Activated naive CD4-positive, alpha-beta T cell treated with anti-CD3 and anti-CD28 coated beads for 36 hours (primary cell): ENCODE measurements around the gene LRFN2. TPM values are rescaled to one million over a fixed set of nuclear protein-coding genes. Genes with fewer than 3 reads are reported as not detected.

Experiments used
- CTCF ChIA-PET: fragments of 350-600 bp; sonication (Branson Sonifier 250); formaldehyde crosslinking; loops from one replicate; lab custom pipeline; 2021; ENCODE audit warnings: antibody characterized with exemption; lab: Charles Lee
- DNase-seq: peaks from one replicate; pipeline ENCODE4 v3.0.0-alpha.2; 2020
- H3K27ac Mint-ChIP-seq: one replicate; pipeline ENCODE4 v1.8.0; 2021; ENCODE audit warnings: mild to moderate bottlenecking, mixed read lengths
- H3K27me3 Mint-ChIP-seq: one replicate; pipeline ENCODE4 v1.8.0; 2021; ENCODE audit warnings: low read depth, mixed read lengths
- H3K36me3 Mint-ChIP-seq: one replicate; pipeline ENCODE4 v1.8.0; 2021; ENCODE audit warnings: low read depth, mixed read lengths
- H3K4me1 Mint-ChIP-seq: one replicate; pipeline ENCODE4 v1.8.0; 2021; ENCODE audit warnings: low read depth, mixed read lengths
- H3K4me3 Mint-ChIP-seq: one replicate; pipeline ENCODE4 v1.8.0; 2021; ENCODE audit warnings: mild to moderate bottlenecking, moderate library complexity, mixed read lengths
- H3K9me3 Mint-ChIP-seq: one replicate; pipeline ENCODE4 v1.8.0; 2021; ENCODE audit warnings: mixed read lengths
- intact Hi-C: fragments of 100-400 bp; cut with micrococcal nuclease; formaldehyde crosslinking; loops from one replicate; pipeline ENCODE4 v1.15.1; 2023
- total RNA-seq, 2 experiments: library from RNA; stranded (reverse); gene quantifications; one replicate each; pipeline ENCODE4 v1.2.3, GENCODE V29; 2021

The LRFN2 gene
- total RNA-seq, result not detected

DNA sequence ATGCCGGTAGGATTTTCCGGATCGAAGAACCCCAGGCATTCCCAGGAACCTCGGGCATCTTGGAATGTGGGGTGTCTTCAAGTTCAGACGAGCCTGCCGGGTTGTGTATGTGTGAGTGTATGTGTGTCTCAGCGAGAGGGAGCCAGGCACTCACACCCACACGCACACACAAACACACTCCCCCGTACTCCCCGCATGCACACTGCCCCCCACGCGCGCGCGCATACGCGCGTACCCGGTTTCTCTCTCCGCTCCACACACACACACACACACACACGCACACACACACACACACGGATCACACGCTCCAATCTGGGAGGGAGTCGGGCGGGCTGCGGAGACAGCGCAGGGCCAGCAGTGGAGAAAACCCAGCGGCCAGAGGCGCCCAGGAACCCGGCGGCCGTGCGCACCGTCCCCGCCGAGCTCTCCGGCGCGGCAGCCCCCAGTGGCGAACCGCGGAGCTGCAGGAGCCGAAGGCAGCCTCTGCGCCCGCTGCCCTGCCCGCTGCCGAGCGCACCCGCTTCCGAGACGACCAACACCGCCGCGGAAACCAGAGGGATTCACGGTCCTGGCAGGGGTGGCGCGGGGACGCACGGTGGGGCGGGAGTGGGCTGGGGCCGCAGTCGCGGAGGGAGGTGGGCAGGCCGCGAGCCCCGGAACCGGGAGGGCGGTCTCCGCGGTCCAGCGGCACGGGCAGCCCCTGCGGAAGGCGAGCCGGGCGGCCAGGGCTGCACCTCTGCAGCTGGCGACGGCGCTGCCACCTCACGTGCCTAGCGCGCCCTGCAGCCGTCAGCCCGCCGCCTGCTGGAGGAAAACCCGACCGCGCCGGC, at the start of gene LRFN2:
LRFN2 (minus strand) TSS at position 125 of the 830 bp plus-strand sequence.
- Mint-ChIP-seq H3K4me1 (peaks cover 8% of the 10 kb centered on the region), H3K27ac (no peak within 1 kb of the TSS), H3K9me3 (no peaks in the 10 kb centered on the region), H3K27me3 (peaks cover 48% of the 10 kb centered on the region), H3K4me3 (peak within 1 kb of the TSS; percentile 77), H3K36me3 (no peaks in the 10 kb centered on the region)
- peak; percentile 71 for DNase-seq
- CTCF ChIA-PET, result interaction anchor here (0.6 to 1.8 kb wide), 7 partner anchors 8 to 325 kb away, joined by 3 to 9 read pairs (median 4); no protein-coding TSS in a partner anchor
- intact Hi-C loops, result loop anchor here (1.0 kb wide), 1 partner anchor 259 kb away; no protein-coding TSS in a partner anchor

- H3K36me3 Mint-ChIP-seq, result no peaks in the 10 kb centered on the region
- no peaks in the 10 kb centered on the region for H3K4me1 Mint-ChIP-seq
- CTCF ChIA-PET, result no interaction called here
- DNase-seq, result no peak
- H3K27ac Mint-ChIP-seq, result no peak overlapping the region
- intact Hi-C loops, result no loop called here
- H3K27me3 Mint-ChIP-seq, result peaks cover 2% of the 10 kb centered on the region
- no peak overlapping the region for H3K4me3 Mint-ChIP-seq
- H3K9me3 Mint-ChIP-seq, result no peaks in the 10 kb centered on the region
These were observed 47.3 kb upstream of the LRFN2 start for GRCh38 chr6:40634429-40634828.

GRCh38 chr6:40631744-40632143, 44.6 kb upstream of the LRFN2 start:
- H3K9me3 Mint-ChIP-seq, result no peaks in the 10 kb centered on the region
- H3K4me1 Mint-ChIP-seq, result no peaks in the 10 kb centered on the region
- intact Hi-C loops, result no loop called here
- no peak overlapping the region for H3K4me3 Mint-ChIP-seq
- H3K27me3 Mint-ChIP-seq, result peaks cover 2% of the 10 kb centered on the region
- no peak overlapping the region for H3K27ac Mint-ChIP-seq
- H3K36me3 Mint-ChIP-seq, result no peaks in the 10 kb centered on the region
- CTCF ChIA-PET, result no interaction called here
- no peak for DNase-seq

- H3K27ac Mint-ChIP-seq, result no peak overlapping the region
- no peaks in the 10 kb centered on the region for H3K4me1 Mint-ChIP-seq
- DNase-seq, result no peak
- no peaks in the 10 kb centered on the region for H3K36me3 Mint-ChIP-seq
- peaks cover 2% of the 10 kb centered on the region for H3K9me3 Mint-ChIP-seq
- peaks cover 2% of the 10 kb centered on the region for H3K27me3 Mint-ChIP-seq
- intact Hi-C loops, result no loop called here
- CTCF ChIA-PET, result no interaction called here
- H3K4me3 Mint-ChIP-seq, result no peak overlapping the region
These were observed 43.3 kb upstream of the LRFN2 start for GRCh38 chr6:40630488-40630887.

- DNase-seq, result no peak
- Mint-ChIP-seq H3K36me3 (no peaks in the 10 kb centered on the region), H3K27me3 (peaks cover 2% of the 10 kb centered on the region), H3K4me1 (no peaks in the 10 kb centered on the region), H3K4me3 (no peak overlapping the region), H3K27ac (no peak overlapping the region), H3K9me3 (peaks cover 2% of the 10 kb centered on the region)
- intact Hi-C loops, result no loop called here
- CTCF ChIA-PET, result no interaction called here
These were observed 42.9 kb upstream of the LRFN2 start for GRCh38 chr6:40630051-40630450.

DNA sequence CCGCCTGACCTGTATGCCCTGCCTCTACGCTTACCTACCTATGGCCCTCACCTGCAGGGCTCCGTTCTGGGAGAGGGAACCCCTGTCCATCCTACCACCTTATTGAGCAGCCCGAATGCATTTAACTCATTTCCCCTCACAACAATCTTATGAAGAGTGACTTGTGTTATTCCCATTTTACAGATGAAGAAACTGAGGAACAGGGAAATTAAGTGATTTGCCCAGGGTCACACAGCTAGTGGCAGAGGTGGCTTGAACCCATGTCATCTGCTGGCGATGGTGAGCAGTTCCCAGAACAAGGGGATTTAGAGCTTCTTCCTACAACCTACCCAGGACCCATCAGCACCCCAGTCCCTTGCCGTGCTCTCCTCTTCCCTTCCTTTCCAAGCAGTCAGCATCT, 42.3 kb upstream of the LRFN2 start:
- H3K4me3 Mint-ChIP-seq, result no peak overlapping the region
- CTCF ChIA-PET, result no interaction called here
- intact Hi-C loops, result no loop called here
- no peaks in the 10 kb centered on the region for H3K4me1 Mint-ChIP-seq
- peaks cover 2% of the 10 kb centered on the region for H3K9me3 Mint-ChIP-seq
- no peak overlapping the region for H3K27ac Mint-ChIP-seq
- no peak for DNase-seq
- no peaks in the 10 kb centered on the region for H3K36me3 Mint-ChIP-seq
- peaks cover 1% of the 10 kb centered on the region for H3K27me3 Mint-ChIP-seq

- Mint-ChIP-seq H3K36me3 (no peaks in the 10 kb centered on the region), H3K4me1 (no peaks in the 10 kb centered on the region), H3K27ac (no peak overlapping the region), H3K27me3 (no peaks in the 10 kb centered on the region), H3K9me3 (peaks cover 2% of the 10 kb centered on the region), H3K4me3 (no peak overlapping the region)
- CTCF ChIA-PET, result no interaction called here
- intact Hi-C loops, result no loop called here
- DNase-seq, result no peak
These were observed 40.2 kb upstream of the LRFN2 start for GRCh38 chr6:40627316-40627715.

DNA sequence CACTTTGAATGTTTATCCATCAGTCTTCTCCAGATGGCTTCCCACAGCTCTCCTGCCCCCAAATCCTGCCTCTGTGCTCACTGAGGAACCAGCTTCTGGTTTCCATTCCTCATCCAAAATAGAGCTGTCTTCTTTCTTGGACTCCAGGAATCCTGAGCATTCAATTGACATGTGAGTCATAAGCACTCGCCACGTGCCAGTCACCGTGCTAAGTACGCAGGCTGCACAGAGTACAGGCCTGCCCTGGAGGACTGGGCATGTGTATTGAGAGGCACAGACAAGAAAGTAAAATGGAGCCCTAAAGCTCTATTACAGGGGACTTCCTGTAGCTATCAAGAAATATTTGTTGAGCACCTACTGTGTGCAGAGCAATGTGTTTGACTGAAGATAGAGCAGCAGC, 39.7 kb upstream of the LRFN2 start:
- Mint-ChIP-seq H3K9me3 (peaks cover 2% of the 10 kb centered on the region), H3K4me3 (no peak overlapping the region), H3K36me3 (no peaks in the 10 kb centered on the region), H3K4me1 (no peaks in the 10 kb centered on the region), H3K27ac (no peak overlapping the region), H3K27me3 (no peaks in the 10 kb centered on the region)
- intact Hi-C loops, result no loop called here
- DNase-seq, result no peak
- CTCF ChIA-PET, result no interaction called here

- CTCF ChIA-PET, result no interaction called here
- no peaks in the 10 kb centered on the region for H3K4me1 Mint-ChIP-seq
- no peak overlapping the region for H3K27ac Mint-ChIP-seq
- no peak overlapping the region for H3K4me3 Mint-ChIP-seq
- H3K36me3 Mint-ChIP-seq, result no peaks in the 10 kb centered on the region
- DNase-seq, result no peak
- H3K27me3 Mint-ChIP-seq, result peaks cover 2% of the 10 kb centered on the region
- intact Hi-C loops, result no loop called here
- peaks cover 2% of the 10 kb centered on the region for H3K9me3 Mint-ChIP-seq
These were observed 36.8 kb upstream of the LRFN2 start for GRCh38 chr6:40623932-40624331.

DNA sequence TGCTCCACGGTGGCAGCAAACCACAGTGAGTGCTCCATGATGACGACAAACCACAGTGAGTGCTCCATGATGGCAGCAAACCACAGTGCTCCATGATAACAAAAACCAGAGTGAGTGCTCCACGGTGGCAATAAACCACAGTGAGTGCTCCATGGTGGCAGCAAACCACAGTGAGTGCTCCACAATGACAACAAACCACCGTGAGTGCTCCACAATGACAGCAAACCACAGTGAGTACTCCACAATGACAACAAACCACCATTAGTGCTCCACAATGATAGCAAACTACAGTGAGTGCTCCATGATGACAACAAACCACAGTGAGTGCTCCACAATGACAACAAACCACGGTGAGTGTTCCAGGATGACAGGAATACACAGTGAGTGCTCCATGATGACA, 36.0 kb upstream of the LRFN2 start:
- no peaks in the 10 kb centered on the region for H3K36me3 Mint-ChIP-seq

GRCh38 chr6:40620574-40621240, 33.5 kb upstream of the LRFN2 start:
- no peak overlapping the region for H3K27ac Mint-ChIP-seq
- CTCF ChIA-PET, result no interaction called here
- no peak overlapping the region for H3K4me3 Mint-ChIP-seq
- H3K4me1 Mint-ChIP-seq, result no peaks in the 10 kb centered on the region
- H3K36me3 Mint-ChIP-seq, result no peaks in the 10 kb centered on the region
- peaks cover 6% of the 10 kb centered on the region for H3K27me3 Mint-ChIP-seq
- peaks cover 2% of the 10 kb centered on the region for H3K9me3 Mint-ChIP-seq
- DNase-seq, result no peak
- intact Hi-C loops, result no loop called here

More for the DNA sequence above, 36.0 kb upstream of the LRFN2 start:
- Mint-ChIP-seq H3K4me1 (no peaks in the 10 kb centered on the region), H3K4me3 (no peak overlapping the region), H3K27ac (no peak overlapping the region), H3K27me3 (peaks cover 4% of the 10 kb centered on the region), H3K9me3 (peaks cover 2% of the 10 kb centered on the region)
- CTCF ChIA-PET, result no interaction called here
- intact Hi-C loops, result no loop called here
- DNase-seq, result no peak

DNA sequence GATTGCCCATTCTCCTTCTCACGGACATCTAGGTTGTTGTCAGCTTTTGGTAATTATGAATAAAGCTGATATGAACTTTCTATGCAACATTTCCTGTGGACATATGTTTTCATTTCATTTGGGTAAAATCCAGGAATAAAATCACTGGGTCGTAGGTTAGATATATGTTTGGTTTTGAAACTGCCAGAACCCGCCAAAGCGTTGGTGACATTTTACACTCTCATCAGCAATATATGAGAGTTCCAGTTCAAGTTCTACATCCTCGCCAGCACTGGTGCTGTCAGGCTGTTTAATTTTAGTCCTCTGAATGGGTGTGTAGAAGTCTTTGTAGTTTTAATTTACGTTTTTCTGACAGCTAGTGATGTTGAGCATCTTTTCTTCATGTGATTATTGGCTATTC, 27.5 kb upstream of the LRFN2 start:
- Mint-ChIP-seq H3K4me1 (no peaks in the 10 kb centered on the region), H3K9me3 (no peaks in the 10 kb centered on the region), H3K36me3 (no peaks in the 10 kb centered on the region), H3K27me3 (peaks cover 15% of the 10 kb centered on the region), H3K4me3 (no peak overlapping the region), H3K27ac (no peak overlapping the region)
- intact Hi-C loops, result no loop called here
- DNase-seq, result no peak
- CTCF ChIA-PET, result interaction anchor here (0.9 kb wide), 1 partner anchor 21 kb away, joined by 3 read pairs; no protein-coding TSS in a partner anchor

DNA sequence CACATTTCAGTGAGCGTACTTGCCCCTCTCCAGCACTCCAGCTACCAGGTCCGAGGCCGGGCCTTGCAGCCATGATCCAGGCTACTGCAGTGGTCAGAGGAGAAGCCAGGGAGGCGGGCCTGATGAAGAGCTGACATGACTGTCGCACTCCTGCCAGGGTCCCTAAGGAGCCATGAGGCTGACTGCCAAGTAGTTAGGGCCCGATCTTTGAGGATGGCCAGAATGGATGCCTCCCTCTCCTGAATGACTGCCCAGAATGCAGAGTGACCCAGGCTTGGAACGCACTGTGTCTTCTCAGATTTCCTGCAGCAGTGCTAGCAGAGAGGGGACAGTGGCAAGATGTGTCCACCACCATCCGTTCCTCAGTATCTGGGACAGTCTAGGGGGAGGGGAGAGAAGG, 24.7 kb upstream of the LRFN2 start:
- DNase-seq, result no peak
- H3K27ac Mint-ChIP-seq, result no peak overlapping the region
- H3K4me1 Mint-ChIP-seq, result no peaks in the 10 kb centered on the region
- no peaks in the 10 kb centered on the region for H3K36me3 Mint-ChIP-seq
- H3K27me3 Mint-ChIP-seq, result peaks cover 12% of the 10 kb centered on the region
- no peaks in the 10 kb centered on the region for H3K9me3 Mint-ChIP-seq
- no peak overlapping the region for H3K4me3 Mint-ChIP-seq
- CTCF ChIA-PET, result no interaction called here
- intact Hi-C loops, result no loop called here
